ENCODE data around the gene GRPEL2.

The GRPEL2 gene

GRCh38 chr5:149402291-149402690, 57.0 kb downstream of the GRPEL2 start:
- no peak for DNase-seq

Data from activated naive CD4-positive, alpha-beta T cell treated with anti-CD3 and anti-CD28 coated beads, Interleukin-2, amount 50 U/mL, for 16 hours (primary cell).